B cell (primary cell): ENCODE measurements around the gene USP36. TPM values are rescaled to one million over a fixed set of nuclear protein-coding genes. Genes with fewer than 3 reads are reported as not detected.

ENCODE experiments used
- ATAC-seq: fragments of 200-7000 bp; cut with Tn5 transposase; one replicate; pipeline ENCODE4 v1.10.0; 2021; ENCODE audit warnings: low read depth, mild to moderate bottlenecking, moderate number of reproducible peaks, moderate library complexity
- CTCF ChIA-PET: fragments of 350-600 bp; sonication (Branson Sonifier 250); formaldehyde crosslinking; loops from one replicate; lab custom pipeline; 2021; ENCODE audit warnings: antibody characterized with exemption, inconsistent platforms; lab: Charles Lee
- POLR2A ChIA-PET: fragments of 350-600 bp; sonication (Branson Sonifier 250); formaldehyde crosslinking; loops from one replicate; lab custom pipeline; 2021; ENCODE audit warnings: antibody characterized with exemption; lab: Charles Lee
- DNase-seq: peaks from one replicate; pipeline ENCODE4 v3.0.0; 2013
- H2AFZ ChIP-seq: 2 replicates; pipeline ENCODE4 v1.6.1; 2012; ENCODE audit warnings: mild to moderate bottlenecking, low read depth, low read length; ENCODE audit not compliant: insufficient read depth, poor library complexity, severe bottlenecking
- H3K27ac ChIP-seq, 2 donors: 1 replicate in 1 of 2; 2 replicates in 1 of 2; pipeline ENCODE4 v1.5.1; 2012 to 2013; ENCODE audit warnings: low read length in 2 of 2, mild to moderate bottlenecking in 2 of 2, moderate library complexity in 1 of 2
- H3K27me3 ChIP-seq, 4 experiments: fragments of 200-600 bp in 1 of 4; sonication (generic) in 1 of 4; replicated peaks in 1 of 4; 1 replicate in 2 of 4; 2 replicates in 2 of 4; pipeline versions ENCODE4 v1.6.1 to v1.7.0; 2013 to 2016; ENCODE audit warnings: low read length in 3 of 4, mild to moderate bottlenecking in 2 of 4, mixed read lengths in 1 of 4, moderate library complexity in 1 of 4; ENCODE audit not compliant: insufficient read depth in 4 of 4, control insufficient read depth in 3 of 4; ENCODE audit errors: control extremely low read depth in 1 of 4
- H3K36me3 ChIP-seq, 2 experiments: replicated peaks in 1 of 2; 1 replicate in 1 of 2; 2 replicates in 1 of 2; pipeline versions ENCODE4 v1.6.1 to v1.7.1; 2013; ENCODE audit warnings: low read length in 1 of 2; ENCODE audit not compliant: insufficient read depth in 2 of 2, control insufficient read depth in 1 of 2; ENCODE audit errors: control extremely low read depth in 1 of 2, extremely low read depth in 1 of 2
- H3K4me1 ChIP-seq, 2 donors: fragments of 200-600 bp in 1 of 2; sonication (generic) in 1 of 2; 1 replicate in 1 of 2; 2 replicates in 1 of 2; pipeline versions ENCODE4 v1.5.1 to v1.6.1; 2013 to 2017; ENCODE audit warnings: low read length in 2 of 2; ENCODE audit not compliant: control insufficient read depth in 2 of 2, insufficient read depth in 2 of 2
- H3K4me2 ChIP-seq: replicated peaks from 2 replicates; pipeline ENCODE3; 2012; ENCODE audit warnings: mild to moderate bottlenecking, low read depth, low read length; ENCODE audit not compliant: poor library complexity, severe bottlenecking
- H3K4me3 ChIP-seq, 5 experiments: fragments of 200-600 bp in 1 of 5; sonication (generic) in 1 of 5; 1 replicate in 3 of 5; 2 replicates in 2 of 5; pipeline versions ENCODE4 v1.5.1 to v1.7.0; 2011 to 2016; ENCODE audit warnings: low read length in 4 of 5, mild to moderate bottlenecking in 4 of 5, low read depth in 2 of 5, control low read depth in 1 of 5, moderate library complexity in 1 of 5; ENCODE audit not compliant: insufficient read depth in 1 of 5; ENCODE audit errors: control extremely low read depth in 1 of 5, extremely low read depth in 1 of 5
- H3K79me2 ChIP-seq: fragments of 200-600 bp; sonication (generic); one replicate; pipeline ENCODE4 v1.6.0; 2016; ENCODE audit warnings: low read length; ENCODE audit not compliant: control insufficient read depth, insufficient read depth
- H3K9ac ChIP-seq: fragments of 200-600 bp; sonication (generic); 2 replicates; pipeline ENCODE4 v1.6.1; 2017; ENCODE audit warnings: mild to moderate bottlenecking, low read length, moderate library complexity
- H3K9me3 ChIP-seq, 3 donors: one replicate each; pipeline versions ENCODE4 v1.6.1 to v1.7.1; 2013; ENCODE audit warnings: low read length in 2 of 3; ENCODE audit not compliant: control insufficient read depth in 2 of 3, insufficient read depth in 1 of 3; ENCODE audit errors: control extremely low read depth in 1 of 3
- H4K20me1 ChIP-seq: 2 replicates; pipeline ENCODE4 v1.6.0; 2012; ENCODE audit warnings: mild to moderate bottlenecking, low read length; ENCODE audit not compliant: insufficient read depth, control insufficient read depth, poor library complexity, severe bottlenecking
- H3K27ac Mint-ChIP-seq: one replicate; pipeline ENCODE4 v1.8.0; 2021; ENCODE audit warnings: mixed read lengths
- H3K27me3 Mint-ChIP-seq: one replicate; pipeline ENCODE4 v1.8.0; 2021; ENCODE audit warnings: mixed read lengths
- H3K4me1 Mint-ChIP-seq: one replicate; pipeline ENCODE4 v1.8.0; 2021; ENCODE audit warnings: mixed read lengths
- H3K4me3 Mint-ChIP-seq: one replicate; pipeline ENCODE4 v1.8.0; 2021; ENCODE audit warnings: mixed read lengths
- H3K9me3 Mint-ChIP-seq: one replicate; pipeline ENCODE4 v1.8.0; 2022; ENCODE audit warnings: mixed read lengths; ENCODE audit not compliant: insufficient read depth
- EZH2 ChIP-seq: IDR thresholded peaks from 2 replicates; pipeline ENCODE4 v1.6.1; 2012; ENCODE audit warnings: borderline replicate concordance, low read depth, mild to moderate bottlenecking, moderate library complexity, low read length; ENCODE audit not compliant: insufficient read depth, poor library complexity, severe bottlenecking
- WGBS: methylation state at CpG from one replicate; pipeline ENCODE4 v1.1.5; 2013; ENCODE audit warnings: missing lambda C conversion rate; ENCODE audit not compliant: insufficient coverage; 5-methylcytosine and 5-hydroxymethylcytosine counted together
- intact Hi-C: fragments of 100-400 bp; cut with micrococcal nuclease; formaldehyde crosslinking; loops from one replicate; pipeline ENCODE4 v1.10.0; 2022
- polyA plus RNA-seq: library from polyadenylated mRNA; depleted of rRNA; stranded (reverse); fragments of >200 nt; gene quantifications from 2 replicates; pipeline ENCODE4 v1.2.3, GENCODE V29; 2012
- total RNA-seq, 2 donors: library from RNA; stranded (reverse); fragments of 120-200 nt in 1 of 2; gene quantifications; 1 replicate in 1 of 2; 2 replicates in 1 of 2; pipeline versions ENCODE4 v1.2.3 to v1.2.4, GENCODE V29; 2013 to 2022
- TF ChIP-seq, protein P1 (sequence below): fragments of 200-600 bp; IDR thresholded peaks from one replicate; pipeline ENCODE4 v1.8.0; 2022; ENCODE audit warnings: antibody characterized with exemption, mild to moderate bottlenecking

Gene USP36
- total and polyA plus RNA-seq, 2 donors (not counting 1 experiment from before 2014, with no cell fraction given): 52.2 to 137 TPM

- ATAC-seq: no peak
- Histone ChIP-seq H3K4me2 (no peak overlapping the region), H3K4me1 (no peaks in the 10 kb centered on the region), H3K9me3 (no peaks in the 10 kb centered on the region), H2AFZ (no peak overlapping the region), H3K27me3 (no peaks in the 10 kb centered on the region), H3K36me3 (no peaks in the 10 kb centered on the region), H3K79me2 (no peaks in the 10 kb centered on the region), H3K9ac (no peak overlapping the region), H3K27ac (no peak overlapping the region), H3K4me3 (no peak overlapping the region), H4K20me1 (no peaks in the 10 kb centered on the region)
- DNase-seq: no peak
- ChIA-PET POLR2A (no interaction called here), CTCF (interaction anchor here (0.6 to 7.7 kb wide), 3 partner anchors 58 to 114 kb away, joined by 3 to 119 read pairs (median 4); no protein-coding TSS in a partner anchor)
- Mint-ChIP-seq H3K27ac (no peak overlapping the region), H3K4me1 (no peaks in the 10 kb centered on the region), H3K9me3 (no peaks in the 10 kb centered on the region), H3K27me3 (peaks cover 7% of the 10 kb centered on the region), H3K4me3 (no peak overlapping the region)
- TF ChIP-seq, protein P1, sequence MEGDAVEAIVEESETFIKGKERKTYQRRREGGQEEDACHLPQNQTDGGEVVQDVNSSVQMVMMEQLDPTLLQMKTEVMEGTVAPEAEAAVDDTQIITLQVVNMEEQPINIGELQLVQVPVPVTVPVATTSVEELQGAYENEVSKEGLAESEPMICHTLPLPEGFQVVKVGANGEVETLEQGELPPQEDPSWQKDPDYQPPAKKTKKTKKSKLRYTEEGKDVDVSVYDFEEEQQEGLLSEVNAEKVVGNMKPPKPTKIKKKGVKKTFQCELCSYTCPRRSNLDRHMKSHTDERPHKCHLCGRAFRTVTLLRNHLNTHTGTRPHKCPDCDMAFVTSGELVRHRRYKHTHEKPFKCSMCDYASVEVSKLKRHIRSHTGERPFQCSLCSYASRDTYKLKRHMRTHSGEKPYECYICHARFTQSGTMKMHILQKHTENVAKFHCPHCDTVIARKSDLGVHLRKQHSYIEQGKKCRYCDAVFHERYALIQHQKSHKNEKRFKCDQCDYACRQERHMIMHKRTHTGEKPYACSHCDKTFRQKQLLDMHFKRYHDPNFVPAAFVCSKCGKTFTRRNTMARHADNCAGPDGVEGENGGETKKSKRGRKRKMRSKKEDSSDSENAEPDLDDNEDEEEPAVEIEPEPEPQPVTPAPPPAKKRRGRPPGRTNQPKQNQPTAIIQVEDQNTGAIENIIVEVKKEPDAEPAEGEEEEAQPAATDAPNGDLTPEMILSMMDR: no peak
- no peak for TF ChIP-seq EZH2
- WGBS: 96% methylated on average over 12 of the region's 17 CpGs
- intact Hi-C loops: no loop called here
These were observed 21.7 kb upstream of the USP36 start for GRCh38 chr17:78862073-78863023.

GRCh38 chr17:78861229-78861628 is 20.6 kb upstream of the USP36 start:
- H3K79me2 ChIP-seq: no peaks in the 10 kb centered on the region
- H4K20me1 ChIP-seq: no peaks in the 10 kb centered on the region
- H3K27me3 ChIP-seq: no peaks in the 10 kb centered on the region
- peaks cover 7% of the 10 kb centered on the region for H3K27me3 Mint-ChIP-seq
- peaks cover 0 to 3% of the 10 kb centered on the region in 2 experiments for H3K36me3 ChIP-seq
- H3K4me2 ChIP-seq: no peak overlapping the region
- ATAC-seq: no peak
- intact Hi-C loops: no loop called here
- H3K9me3 ChIP-seq: no peaks in the 10 kb centered on the region
- H3K4me1 ChIP-seq: no peaks in the 10 kb centered on the region
- H2AFZ ChIP-seq: no peak overlapping the region
- H3K4me3 Mint-ChIP-seq: no peak overlapping the region
- no peak overlapping the region for H3K27ac ChIP-seq
- H3K4me1 Mint-ChIP-seq: no peaks in the 10 kb centered on the region
- H3K9me3 Mint-ChIP-seq: no peaks in the 10 kb centered on the region
- H3K9ac ChIP-seq: no peak overlapping the region
- H3K4me3 ChIP-seq: no peak overlapping the region
- DNase-seq: no peak
- no peak overlapping the region for H3K27ac Mint-ChIP-seq
- ChIA-PET POLR2A (no interaction called here), CTCF (interaction anchor here (3.0 kb wide), 1 partner anchor 110 kb away, joined by 10 read pairs; no protein-coding TSS in a partner anchor)
- no CpG with 5 or more reads among the region's 4 CpGs for WGBS
- TF ChIP-seq EZH2: no peak
- TF ChIP-seq, protein P1: no peak
